ENCODE data around the gene BCAP31.
"Not testable (repeated sequence)": the region's sequence is repeated elsewhere in the genome, so short reads cannot be mapped to it uniquely, and the experiment has no call there.

The BCAP31 gene

DNA sequence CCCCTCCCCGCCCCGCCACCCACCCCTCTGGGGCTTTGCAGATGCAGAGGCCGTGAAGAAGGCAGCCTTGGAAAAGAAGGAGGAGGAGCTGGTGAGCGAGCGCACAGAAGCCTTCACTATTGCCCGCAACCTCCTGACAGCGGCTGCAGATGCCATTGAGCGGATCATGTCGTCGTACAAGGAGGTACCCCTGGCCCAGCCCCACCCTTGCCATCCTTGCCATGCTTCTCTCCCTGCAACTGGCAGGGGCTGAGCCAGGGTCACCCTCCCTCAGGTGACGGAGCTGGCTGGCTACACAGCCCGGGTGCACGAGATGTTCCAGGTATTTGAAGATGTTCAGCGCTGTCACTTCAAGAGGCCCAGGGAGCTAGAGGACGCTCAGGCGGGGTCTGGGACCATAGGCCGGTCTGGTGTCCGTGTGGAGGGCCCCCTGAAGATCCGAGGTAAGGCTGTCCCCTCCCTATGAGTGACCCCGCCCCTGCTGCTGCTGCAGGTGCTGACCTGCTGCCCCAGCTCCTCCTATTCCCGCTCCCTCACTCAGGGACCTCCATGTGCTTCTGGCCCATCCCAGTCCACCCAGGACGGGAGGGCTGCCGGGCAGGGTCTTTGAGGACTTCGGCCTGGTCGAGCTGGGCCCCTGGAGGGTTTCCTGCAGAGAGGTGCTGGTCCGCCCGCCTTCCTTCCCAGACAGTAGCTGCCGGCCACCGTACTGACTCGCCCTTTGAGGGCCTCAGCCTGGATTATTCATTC lies 12.1 kb upstream of the BCAP31 start:
- DNase-seq (ENCODE audit: low read depth in 3 of 3, low spot score in 1 of 3) = no peak

DNA sequence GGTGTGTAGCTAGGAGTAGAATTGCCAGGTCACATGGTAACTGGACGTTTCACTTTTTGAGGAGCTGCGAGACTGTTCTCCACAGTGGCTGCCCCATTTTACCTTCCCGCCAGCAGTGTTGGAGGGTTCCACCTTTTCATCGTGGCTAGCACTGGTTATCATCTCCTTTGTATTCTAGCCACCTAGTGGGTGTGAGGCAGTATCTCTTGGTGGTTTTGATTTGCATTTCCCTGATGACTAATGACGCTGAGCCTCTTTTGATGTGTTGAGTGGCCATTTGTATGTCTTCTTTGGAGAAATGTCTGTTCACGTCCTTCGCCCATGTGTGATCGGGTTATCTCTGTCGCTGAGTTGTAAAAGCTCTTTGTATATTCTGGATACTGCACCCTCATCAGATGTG lies 11.1 kb upstream of the BCAP31 start:
- DNase-seq (ENCODE audit: low read depth in 3 of 3, low spot score in 1 of 3) = no peak

DNA sequence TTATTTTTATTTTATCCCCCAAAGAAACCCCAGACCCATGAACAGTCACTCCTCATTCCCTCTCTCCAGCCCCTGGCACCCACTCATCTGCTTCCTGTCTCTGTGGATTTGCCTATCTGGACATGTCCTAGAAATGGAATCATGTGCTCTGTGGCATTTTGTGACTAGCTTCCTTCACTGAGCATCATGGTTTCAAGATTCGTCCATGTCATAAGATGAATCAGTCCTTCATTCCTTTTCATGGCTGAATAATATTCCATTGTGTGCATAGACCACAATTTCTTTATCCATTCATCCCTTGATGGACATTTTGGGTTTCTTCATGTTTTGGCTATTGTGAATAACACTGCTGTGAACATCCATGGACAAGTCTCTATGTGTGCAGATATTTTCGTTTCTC lies 10.7 kb upstream of the BCAP31 start:
- no peak for DNase-seq (ENCODE audit: low read depth in 3 of 3, low spot score in 1 of 3)

DNA sequence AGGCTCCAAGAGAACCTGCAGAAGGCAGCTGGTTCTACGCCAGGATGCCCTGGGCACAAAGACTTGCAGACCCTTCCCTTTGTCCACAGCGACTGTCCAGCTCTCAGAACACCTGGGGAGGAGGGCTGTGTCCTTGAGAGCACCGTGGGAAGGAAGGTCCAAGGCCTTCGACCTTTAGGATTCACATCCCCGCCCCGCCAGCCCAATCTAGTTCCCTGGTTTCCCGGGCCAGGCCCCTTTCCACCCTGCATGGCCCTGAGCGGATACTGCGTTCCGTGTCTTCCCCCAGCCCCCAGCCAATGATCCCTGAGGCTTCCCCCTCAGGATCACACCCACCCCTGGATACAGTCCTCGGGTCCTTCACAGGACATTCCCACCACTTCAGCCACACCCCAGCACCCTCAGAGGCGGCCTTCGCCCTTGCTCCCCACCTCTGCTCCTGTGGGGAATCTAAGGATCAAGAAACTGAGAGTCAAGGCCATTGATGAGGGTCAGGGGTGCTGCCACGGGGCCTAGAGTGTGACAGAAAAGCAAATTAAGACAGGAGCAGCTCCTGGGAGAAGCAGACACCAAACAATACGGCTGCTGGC lies 9.6 kb upstream of the BCAP31 start:
- no peak for DNase-seq (ENCODE audit: low read depth in 3 of 3, low spot score in 1 of 3)

DNA sequence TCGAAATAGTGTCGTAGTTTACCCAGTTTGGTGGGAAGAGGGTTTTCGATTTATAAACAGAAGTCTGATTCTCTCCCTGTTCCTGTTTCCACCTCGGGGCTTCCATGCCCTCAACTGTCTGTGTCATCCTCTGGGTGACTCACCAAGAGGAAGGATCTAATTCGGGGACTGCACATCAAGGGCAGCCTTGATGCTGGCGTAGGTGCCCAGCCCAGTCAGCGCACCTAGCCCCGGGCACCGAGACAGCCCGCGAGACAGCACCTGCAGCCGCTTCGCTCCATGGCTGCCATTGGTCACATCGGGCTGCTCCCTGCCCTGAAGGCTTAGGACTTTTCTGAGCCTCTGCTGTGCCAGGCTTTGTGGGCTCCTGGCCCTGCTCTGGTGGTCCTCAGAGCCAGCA lies 8.2 kb upstream of the BCAP31 start:
- no peak for DNase-seq (ENCODE audit: low read depth in 3 of 3, low spot score in 1 of 3)

DNA sequence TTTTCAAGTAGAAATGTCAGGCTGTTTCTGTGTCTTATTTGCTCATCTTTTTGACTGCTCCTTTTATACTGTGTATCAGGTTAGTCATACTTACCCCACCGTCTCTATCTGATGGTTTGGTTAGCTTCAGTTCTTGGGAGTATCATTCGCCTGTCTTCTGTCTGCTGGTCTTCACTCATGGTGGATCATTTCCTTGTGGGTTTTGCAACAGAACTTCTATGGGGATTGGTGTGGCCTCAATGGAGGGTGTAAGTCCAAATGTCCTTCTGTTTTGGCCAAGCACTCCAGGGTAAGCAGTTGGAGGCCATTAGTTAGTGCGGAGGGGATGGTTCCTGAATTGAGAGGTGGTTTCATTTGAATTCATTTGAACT lies 7.6 kb upstream of the BCAP31 start:
- DNase-seq (ENCODE audit: low read depth in 3 of 3, low spot score in 1 of 3) = no peak

DNA sequence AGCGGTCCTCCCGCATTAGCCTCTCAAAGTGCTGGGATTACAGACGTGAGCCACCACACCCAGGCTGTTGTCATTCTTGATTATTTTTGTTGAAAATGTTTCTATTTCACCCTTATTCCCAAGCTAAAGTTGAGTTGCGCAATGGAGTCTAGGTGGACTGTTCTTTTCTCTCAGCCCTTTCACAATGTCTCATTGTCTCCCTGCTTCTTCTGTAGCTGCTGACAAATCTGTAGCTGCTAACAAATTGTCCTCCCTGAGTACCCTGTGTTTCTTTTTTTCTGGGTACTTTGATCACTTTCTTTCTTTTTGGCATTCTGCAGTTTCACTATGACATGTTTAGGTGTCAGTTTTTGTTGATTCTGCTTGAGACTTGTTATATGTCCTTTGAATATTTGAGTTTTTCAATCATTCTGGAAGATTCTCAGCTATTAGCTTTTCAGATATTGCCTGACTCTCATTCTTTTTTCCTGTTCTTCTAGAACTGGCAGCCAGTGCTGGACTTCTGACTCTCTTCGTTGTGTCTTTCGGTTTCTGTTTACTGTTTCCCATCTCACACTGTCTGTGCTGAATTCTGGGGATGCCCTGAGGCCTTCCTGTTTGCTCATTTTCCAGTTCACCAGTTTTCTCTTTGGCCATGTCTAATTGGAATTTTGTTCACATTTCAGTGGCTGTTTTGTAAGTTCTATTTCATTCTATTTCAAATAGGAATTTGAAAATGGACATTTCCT lies 7.1 kb upstream of the BCAP31 start:
- no peak for DNase-seq (ENCODE audit: low read depth in 3 of 3, low spot score in 1 of 3)

DNA sequence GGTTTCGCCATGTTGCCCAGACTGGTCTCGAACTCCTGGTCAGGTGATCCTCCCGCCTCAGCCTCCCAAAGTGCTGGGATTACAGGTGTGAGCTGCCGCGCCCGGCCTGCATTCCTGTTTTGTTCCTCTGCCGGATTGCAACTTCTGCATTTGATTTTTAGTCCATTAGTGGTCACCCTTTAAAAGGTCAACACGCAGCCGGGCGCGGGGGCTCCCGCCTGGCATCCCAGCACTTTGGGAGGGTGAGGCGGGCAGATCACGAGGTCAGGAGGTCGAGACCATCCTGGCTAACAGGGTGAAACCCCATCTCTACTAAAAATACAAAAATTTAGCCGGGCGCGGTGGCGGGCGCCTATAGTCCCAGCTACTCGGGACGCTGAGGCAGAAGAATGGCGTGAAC lies 5.9 kb upstream of the BCAP31 start:
- not testable (repeated sequence) for DNase-seq (ENCODE audit: low read depth in 3 of 3, low spot score in 1 of 3)

DNA sequence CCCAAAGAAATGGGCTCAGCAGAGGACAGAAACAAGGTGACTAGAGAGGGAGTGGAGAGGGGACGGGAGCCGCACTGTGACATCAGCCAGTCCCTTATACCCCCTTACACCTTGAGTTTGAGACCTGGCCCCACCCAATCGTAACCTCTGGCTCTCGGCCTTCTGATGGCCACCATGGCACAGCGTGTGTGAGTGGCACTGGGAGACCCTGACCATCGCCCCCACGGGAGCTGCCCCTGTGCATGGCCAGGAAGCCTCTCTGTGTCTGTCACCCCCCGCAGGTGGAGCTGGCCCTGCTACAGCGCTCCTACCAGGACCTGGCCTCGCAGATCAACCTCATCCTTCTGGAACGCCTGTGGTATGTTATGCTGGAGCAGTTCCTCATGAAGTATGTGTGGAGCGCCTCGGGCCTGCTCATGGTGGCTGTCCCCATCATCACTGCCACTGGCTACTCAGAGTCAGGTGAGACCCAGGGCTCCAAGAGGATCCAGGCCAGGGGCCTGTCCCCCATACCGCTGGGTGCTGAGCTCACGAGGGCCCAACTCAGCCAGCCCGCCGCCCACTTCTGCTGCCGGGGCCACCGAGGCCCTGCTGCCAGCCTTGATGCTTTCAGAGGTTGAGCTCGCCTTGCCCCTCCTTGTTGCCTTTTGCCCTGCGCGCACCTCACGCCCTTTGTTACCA lies 4.9 kb upstream of the BCAP31 start:
- no peak for DNase-seq (ENCODE audit: low read depth in 3 of 3, low spot score in 1 of 3)

DNA sequence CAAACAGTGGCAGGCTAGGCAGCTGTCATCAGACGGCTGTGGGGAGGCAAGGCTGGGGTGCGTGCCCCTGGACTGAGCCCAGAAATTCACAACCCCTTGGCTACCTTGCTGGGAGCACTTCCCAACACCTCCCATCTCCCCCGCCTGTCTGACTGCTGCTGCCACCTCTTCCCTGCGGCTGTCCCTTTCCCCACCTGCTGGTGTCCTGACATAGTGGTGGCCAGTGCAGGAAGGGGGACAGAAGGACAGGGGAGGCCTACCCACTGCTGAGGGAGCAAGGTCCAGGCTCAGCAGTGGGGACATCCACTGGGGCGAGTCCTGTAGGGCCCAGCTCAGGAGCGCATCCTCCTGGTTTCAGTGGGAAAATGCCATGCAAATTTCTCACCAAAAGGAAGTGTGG lies 3.9 kb upstream of the BCAP31 start:
- DNase-seq (ENCODE audit: low read depth in 3 of 3, low spot score in 1 of 3) = no peak

DNA sequence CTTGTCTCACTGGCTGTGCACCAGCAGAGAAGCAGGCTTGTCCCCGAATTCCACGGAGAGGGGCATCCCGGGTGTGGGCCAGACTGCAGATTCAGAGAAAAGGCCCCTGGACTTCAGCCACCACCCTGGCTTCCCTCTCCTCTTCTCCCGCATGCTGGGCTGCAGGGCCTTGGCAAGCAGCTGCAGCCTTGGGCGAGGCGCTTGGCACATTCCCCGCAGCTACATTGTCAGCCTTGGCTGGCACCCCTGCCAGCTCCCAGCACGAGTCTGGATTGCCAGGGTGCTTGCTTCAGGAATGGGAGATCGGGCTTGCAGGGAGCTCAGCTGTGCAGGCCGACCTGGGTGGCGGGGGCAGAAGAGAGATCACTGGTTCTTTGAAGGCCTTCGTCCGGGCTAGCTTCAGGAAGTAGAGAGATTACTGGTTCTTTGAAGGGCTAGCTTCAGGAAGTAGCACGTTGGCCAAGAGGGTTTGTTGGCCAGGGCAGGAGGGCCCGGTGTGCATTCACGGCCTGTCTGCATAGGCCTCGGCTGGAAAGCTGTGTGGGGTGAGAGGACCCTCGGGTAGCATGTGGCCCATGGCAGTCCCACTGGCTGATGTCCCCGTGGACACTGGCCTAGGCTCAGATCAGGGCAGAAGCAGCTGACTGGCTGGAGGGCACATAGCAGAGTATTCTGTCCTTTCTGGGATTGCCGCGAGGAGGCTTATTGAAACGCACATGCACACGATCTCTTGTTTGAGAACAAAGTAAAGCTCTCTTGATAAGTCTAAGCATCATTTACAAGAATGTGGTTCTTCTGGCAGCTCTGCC lies 3.1 kb upstream of the BCAP31 start:
- DNase-seq (ENCODE audit: low read depth in 3 of 3, low spot score in 1 of 3) = no peak

DNA sequence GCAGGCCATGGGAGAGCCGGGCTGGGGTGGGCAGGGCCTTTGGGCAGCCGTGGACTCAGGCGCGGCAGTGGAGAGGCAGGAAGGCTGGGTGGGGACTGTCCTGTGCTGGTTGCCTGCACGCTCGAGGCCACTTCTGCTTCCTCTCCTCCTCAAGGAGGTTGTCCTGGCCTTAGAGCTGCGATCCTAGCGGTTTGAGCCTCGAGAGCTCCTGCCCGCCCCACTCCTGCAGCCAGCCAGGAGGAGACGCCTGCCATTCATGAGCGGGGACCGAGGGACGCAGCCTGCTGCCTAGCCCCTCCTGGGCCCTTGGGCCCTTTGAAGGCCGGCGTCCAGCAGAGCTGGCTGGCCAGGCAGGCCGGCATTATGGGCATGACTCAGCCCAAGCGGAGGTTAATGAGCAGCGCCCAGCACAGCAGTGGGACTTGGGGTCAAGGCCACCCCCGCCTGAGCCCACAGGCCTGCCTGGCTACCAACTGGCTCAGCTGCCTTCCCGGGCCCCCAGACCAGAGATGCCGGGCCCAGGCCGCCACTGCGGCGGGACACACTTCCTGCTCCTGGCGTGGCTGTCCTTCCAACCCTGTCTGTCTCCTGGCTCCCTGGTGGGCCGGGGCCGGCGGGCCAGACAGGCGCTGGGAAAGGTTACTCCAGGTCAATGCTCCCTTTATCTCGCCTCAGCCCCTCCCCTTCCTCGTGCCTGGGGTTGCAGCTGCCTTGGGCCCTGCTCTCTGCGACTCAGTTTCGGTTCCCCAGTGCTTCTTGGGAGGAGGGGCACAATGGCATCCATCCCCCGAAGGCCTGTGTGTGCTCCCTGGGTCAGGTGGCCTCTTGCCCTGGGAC lies 2.3 kb upstream of the BCAP31 start:
- DNase-seq (ENCODE audit: low read depth in 3 of 3, low spot score in 1 of 3) = no peak

DNA sequence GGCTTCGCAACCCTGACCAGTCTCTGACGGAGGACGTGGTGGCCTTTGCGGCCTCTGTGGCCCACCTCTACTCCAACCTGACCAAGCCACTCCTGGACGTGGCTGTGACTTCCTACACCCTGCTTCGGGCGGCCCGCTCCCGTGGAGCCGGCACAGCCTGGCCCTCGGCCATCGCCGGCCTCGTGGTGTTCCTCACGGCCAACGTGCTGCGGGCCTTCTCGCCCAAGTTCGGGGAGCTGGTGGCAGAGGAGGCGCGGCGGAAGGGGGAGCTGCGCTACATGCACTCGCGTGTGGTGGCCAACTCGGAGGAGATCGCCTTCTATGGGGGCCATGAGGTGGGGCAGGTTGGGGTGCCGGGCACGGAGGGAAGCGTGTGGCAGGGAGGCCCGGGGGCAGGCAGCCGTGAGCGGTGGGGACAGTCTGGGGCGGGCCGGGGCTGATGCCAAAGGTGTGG lies 1.7 kb upstream of the BCAP31 start:
- no peak for DNase-seq (ENCODE audit: low read depth in 3 of 3, low spot score in 1 of 3)

DNA sequence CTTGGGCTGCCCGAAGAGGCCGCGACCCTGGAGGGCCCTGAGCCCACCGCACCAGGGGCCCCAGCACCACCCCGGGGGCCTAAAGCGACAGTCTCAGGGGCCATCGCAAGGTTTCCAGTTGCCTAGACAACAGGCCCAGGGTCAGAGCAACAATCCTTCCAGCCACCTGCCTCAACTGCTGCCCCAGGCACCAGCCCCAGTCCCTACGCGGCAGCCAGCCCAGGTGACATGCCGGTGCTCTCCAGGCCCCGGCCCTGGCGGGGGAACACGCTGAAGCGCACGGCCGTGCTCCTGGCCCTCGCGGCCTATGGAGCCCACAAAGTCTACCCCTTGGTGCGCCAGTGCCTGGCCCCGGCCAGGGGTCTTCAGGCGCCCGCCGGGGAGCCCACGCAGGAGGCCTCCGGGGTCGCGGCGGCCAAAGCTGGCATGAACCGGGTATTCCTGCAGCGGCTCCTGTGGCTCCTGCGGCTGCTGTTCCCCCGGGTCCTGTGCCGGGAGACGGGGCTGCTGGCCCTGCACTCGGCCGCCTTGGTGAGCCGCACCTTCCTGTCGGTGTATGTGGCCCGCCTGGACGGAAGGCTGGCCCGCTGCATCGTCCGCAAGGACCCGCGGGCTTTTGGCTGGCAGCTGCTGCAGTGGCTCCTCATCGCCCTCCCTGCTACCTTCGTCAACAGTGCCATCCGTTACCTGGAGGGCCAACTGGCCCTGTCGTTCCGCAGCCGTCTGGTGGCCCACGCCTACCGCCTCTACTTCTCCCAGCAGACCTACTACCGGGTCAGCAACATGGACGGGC lies 1.0 kb upstream of the BCAP31 start:
- no peak for DNase-seq (ENCODE audit: low read depth in 3 of 3, low spot score in 1 of 3)

DNA sequence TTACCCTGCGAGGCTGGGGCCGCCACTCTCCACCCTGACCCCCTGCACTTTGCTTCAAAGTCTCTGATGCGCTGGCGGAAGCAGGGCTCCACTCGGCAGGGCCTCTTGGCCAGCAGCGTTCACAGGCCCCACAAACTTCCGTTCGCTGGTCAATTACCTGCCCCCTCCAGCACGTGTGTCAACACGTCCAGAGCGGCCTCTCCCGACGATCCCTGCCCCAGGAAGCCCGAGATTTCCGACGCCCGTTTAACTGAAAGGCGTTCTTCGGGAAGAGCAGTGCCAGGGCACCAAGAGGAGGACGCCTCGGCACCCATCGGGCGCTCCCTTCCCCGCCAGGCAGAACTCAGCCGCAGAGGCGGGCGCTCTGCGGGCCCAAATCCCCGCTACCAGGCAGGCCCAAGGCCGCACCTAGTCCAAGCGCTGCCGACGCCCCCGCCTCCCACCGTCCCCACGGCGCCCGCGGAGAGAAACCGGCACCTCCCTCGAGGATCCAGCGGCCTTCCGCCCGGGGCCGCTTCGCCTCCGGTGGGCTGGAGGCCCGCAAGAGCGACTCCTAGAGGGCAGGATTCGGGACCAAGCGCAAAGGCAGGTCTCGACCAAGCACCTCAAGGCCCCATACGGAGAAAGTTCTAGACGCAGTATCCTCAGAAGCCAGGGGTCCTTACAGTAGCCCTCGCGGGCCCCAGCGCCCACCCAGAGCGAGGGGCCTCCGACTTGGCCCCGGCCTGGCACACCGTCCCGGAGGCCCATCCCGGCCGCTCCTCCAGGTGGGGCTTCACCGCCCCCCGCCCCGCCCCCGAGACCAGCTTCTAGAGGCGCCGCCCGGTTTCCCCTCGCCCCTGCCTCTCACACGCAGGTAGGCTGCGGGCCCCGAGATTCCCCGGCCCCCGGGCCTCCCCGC lies 586 bp downstream of the BCAP31 start:
- DNase-seq (ENCODE audit: low read depth in 3 of 3, low spot score in 1 of 3) = peak in 1 of 3 donors; percentile 49

DNA sequence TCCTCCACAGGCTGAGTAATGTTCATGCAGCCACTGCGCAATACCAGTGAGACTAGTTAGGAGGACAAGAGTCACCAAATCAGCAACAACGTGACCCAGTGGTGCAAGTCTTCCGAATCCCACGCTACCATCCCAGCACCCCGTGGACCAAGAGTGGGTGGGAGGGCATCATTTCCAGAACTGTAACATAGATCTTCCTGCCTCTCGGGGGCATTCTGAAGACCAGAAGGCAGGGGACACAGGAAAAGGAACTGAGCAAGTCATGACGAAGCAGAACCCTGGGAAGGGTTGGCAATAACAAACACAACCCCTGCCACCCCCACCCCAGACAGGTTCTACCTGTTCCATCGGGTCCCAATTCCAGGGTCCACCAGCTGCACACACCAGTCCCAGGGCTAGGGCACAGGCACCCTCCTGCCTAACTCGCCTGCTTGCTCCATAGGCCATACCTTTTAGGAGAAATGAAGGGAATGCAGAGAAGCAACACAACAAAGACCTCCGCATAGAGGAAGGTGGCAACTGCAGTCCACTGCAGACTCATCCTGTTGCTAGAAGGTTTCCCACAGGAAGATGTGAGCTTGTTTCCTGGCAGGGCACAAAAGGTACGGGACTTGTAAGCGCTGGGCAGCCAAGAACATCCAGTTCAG lies 1.4 kb downstream of the BCAP31 start:
- no peak for DNase-seq (ENCODE audit: low read depth in 3 of 3, low spot score in 1 of 3)

DNA sequence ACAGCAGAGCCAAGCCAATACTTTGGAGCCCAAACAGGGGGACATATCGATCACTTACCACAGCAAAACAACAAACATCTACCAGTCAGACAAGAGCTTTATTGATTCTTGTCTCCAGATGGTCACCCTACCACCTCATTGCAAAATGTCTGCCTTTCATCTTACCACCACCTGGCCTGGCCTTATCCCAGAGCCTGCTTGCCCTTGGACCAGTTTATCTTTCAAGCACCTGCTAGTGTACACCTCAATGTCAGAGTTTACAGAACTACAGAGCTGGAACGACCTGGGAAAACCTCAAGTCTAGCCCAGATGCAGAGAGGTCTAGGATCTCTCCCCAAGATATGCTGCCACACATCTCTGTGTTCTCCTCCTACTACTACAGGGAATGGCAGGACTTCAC lies 4.5 kb downstream of the BCAP31 start:
- no peak for DNase-seq (ENCODE audit: low read depth in 3 of 3, low spot score in 1 of 3)

DNA sequence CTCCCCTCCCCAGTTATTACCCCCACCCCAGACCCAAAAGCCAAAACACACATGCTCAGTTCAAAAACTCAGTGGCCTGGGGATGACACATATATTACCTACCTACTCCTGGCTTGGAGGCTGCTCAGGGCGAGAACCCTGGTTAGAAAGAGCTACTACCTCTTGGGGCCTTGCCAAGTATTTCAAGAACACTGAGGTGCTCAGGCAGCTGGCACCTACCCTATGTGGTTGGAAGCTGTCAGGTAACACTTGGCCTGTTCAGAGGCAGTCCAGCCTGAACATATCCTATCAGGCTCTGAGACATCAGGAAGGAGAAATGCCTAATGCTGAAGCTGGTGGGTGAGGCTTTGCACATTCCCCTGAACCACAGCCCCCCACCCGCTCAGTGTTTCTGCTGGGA lies 4.9 kb downstream of the BCAP31 start:
- no peak for DNase-seq (ENCODE audit: low read depth in 3 of 3, low spot score in 1 of 3)
